IMR-90 (cell line): Measurements from ENCODE around the gene KIAA0825.

Experiments used
- CHD1 ChIP-seq: IDR thresholded peaks from 2 replicates; pipeline ENCODE4 v1.6.1; 2012; ENCODE audit warnings: low read depth, low read length, improper control_type of control experiment
- MAZ ChIP-seq: IDR thresholded peaks from 2 replicates; pipeline ENCODE4 v1.6.1; 2012; ENCODE audit warnings: low read depth, mild to moderate bottlenecking, low read length, improper control_type of control experiment, moderate library complexity, borderline replicate concordance
- POLR2A ChIP-seq: IDR thresholded peaks from 2 replicates; pipeline ENCODE4 v1.6.1; 2012; ENCODE audit warnings: mild to moderate bottlenecking, low read depth, low read length
- RAD21 ChIP-seq: IDR thresholded peaks from 2 replicates; pipeline ENCODE4 v1.6.1; 2012; ENCODE audit warnings: low read length, improper control_type of control experiment
- RCOR1 ChIP-seq: IDR thresholded peaks from 2 replicates; pipeline ENCODE4 v1.6.1; 2012; ENCODE audit warnings: mild to moderate bottlenecking, low read length, improper control_type of control experiment; ENCODE audit not compliant: insufficient replicate concordance
- SMC3 ChIP-seq: fragments of 150-350 bp; IDR thresholded peaks from 2 replicates; pipeline ENCODE4 v1.6.1; 2016; ENCODE audit warnings: low read depth, mild to moderate bottlenecking, antibody characterized with exemption, low read length, moderate library complexity
- TF ChIP-seq, protein P1 (sequence below): conservative IDR thresholded peaks from 2 replicates; pipeline ENCODE4 v1.5.1; 2012; ENCODE audit warnings: mild to moderate bottlenecking, low read depth, low read length, improper control_type of control experiment
- TF ChIP-seq, protein P2 (sequence below): fragments of 150-350 bp; IDR thresholded peaks from 2 replicates; pipeline ENCODE4 v1.6.1; 2017; ENCODE audit warnings: mild to moderate bottlenecking, antibody characterized with exemption, low read length, low read depth
- TF ChIP-seq, protein P3 (sequence below): fragments of 150-350 bp; IDR thresholded peaks from 2 replicates; pipeline ENCODE4 v1.6.1; 2016; ENCODE audit warnings: low read depth, mild to moderate bottlenecking, low read length, moderate library complexity, borderline replicate concordance

DNA sequence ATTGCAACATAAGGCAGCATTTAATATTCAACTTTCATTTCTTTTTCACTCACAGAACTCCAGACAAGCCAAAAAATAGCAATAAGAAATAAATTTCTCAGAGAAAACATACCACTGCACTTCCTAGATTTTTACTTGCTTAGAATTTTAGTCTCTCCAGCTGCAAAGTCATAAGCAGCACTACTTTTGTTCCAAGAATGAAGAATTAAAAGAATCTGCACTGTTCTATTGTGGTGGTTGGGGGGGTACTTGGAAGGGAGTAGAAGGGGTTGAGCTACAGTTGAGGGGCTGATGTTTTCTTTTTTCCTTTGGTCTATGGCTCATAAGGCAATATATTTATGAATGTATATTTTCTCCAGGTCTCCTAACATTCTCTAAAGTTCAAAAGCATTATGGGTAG lies 144.5 kb downstream of the KIAA0825 start:
- TF ChIP-seq, protein P1, sequence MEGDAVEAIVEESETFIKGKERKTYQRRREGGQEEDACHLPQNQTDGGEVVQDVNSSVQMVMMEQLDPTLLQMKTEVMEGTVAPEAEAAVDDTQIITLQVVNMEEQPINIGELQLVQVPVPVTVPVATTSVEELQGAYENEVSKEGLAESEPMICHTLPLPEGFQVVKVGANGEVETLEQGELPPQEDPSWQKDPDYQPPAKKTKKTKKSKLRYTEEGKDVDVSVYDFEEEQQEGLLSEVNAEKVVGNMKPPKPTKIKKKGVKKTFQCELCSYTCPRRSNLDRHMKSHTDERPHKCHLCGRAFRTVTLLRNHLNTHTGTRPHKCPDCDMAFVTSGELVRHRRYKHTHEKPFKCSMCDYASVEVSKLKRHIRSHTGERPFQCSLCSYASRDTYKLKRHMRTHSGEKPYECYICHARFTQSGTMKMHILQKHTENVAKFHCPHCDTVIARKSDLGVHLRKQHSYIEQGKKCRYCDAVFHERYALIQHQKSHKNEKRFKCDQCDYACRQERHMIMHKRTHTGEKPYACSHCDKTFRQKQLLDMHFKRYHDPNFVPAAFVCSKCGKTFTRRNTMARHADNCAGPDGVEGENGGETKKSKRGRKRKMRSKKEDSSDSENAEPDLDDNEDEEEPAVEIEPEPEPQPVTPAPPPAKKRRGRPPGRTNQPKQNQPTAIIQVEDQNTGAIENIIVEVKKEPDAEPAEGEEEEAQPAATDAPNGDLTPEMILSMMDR: no peak
- TF ChIP-seq POLR2A (no peak), RCOR1 (no peak), RAD21 (no peak), CHD1 (no peak), SMC3 (no peak), MAZ (no peak)
- TF ChIP-seq, protein P2, sequence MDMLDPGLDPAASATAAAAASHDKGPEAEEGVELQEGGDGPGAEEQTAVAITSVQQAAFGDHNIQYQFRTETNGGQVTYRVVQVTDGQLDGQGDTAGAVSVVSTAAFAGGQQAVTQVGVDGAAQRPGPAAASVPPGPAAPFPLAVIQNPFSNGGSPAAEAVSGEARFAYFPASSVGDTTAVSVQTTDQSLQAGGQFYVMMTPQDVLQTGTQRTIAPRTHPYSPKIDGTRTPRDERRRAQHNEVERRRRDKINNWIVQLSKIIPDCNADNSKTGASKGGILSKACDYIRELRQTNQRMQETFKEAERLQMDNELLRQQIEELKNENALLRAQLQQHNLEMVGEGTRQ: no peak
- TF ChIP-seq, protein P3, sequence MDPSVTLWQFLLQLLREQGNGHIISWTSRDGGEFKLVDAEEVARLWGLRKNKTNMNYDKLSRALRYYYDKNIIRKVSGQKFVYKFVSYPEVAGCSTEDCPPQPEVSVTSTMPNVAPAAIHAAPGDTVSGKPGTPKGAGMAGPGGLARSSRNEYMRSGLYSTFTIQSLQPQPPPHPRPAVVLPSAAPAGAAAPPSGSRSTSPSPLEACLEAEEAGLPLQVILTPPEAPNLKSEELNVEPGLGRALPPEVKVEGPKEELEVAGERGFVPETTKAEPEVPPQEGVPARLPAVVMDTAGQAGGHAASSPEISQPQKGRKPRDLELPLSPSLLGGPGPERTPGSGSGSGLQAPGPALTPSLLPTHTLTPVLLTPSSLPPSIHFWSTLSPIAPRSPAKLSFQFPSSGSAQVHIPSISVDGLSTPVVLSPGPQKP: no peak
